Measurements from ENCODE around the gene SH2D3A.
"Not testable (repeated sequence)": the region's sequence is repeated elsewhere in the genome, so short reads cannot be mapped to it uniquely, and the experiment has no call there.

Gene SH2D3A

DNA sequence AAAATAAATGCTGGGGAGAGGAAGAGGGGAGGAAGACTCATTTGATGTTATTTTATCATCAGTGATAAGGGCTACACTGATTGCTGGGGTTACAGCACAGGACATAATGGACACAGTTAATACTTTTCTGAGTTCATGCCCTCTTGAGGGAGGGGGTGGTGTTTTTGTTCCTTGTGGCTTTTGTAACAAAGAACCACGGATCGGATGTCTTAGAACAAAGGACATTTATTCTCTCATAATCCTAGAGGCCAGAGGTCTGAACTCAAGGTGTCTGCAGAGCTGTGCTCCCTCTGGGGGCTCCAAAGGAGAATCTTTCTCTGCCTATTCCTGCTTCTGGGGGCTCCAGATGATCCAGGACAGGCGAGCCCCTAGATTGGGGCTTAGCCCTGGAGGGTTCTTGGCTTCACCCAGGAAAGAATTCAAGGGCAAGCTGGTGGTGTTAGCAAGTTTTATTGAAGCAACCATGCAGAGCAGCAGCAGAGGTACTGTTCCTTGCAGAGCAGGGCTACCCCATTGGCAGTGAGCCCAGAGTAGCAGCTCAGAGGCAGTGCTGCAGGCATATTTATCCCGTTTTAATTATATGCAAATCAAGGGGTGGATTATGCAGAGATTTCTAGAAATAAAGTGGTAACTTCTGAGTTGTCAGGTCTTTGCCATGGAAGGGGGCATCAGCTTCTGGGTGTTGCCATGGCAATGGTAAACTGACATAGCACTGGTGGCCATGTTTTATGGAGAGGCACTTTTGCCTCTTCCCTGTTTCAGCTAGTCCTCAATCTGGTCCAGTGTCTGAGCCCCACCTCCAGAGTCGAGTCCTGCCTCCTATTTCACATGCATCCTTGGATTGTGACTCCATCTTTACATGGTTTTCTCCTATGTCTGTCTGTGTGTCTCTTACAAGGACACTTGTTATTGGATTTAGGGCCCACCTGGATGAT lies 23.2 kb upstream of the SH2D3A start:
- no peak for DNase-seq (ENCODE audit: low read depth)

DNA sequence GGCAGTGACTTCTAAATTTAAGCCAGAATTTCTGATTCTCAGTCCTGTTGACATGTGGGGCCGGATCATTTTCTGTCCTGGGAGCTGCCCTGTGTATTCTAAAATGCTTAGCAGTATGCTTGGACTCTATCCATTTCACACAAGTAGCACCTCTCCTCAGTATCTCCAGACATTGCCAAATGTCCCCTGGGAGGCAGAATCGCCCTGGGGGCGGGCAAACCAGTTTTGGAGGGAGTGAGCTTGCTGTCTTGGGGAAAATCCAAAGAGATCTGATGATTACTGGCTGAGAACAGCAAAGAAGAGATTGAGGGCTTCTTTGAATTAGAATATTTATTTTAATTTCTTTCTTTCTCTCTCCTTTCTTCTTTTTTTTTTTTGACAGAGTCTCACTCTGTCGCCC lies 21.7 kb upstream of the SH2D3A start:
- DNase-seq (ENCODE audit: low read depth), result no peak

DNA sequence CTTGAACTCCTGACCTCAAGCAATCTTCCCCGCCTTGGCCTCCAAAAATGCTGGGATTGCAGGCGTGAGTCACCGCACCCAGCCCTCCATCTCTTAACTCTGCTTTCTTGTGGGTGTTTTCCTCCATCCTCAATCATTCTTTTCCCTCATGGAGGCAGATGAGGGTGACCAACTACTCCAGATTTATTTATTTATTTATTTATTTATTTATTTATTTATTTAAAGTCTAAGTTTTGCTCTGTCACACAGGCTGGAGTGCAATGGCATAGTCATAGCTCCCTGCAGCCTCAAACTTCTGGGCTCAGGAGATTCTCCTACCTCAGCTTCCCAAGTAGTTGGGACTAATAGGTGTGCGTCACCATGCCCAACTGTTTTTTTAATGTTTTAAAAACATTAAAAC lies 20.2 kb upstream of the SH2D3A start:
- DNase-seq (ENCODE audit: low read depth), result no peak

DNA sequence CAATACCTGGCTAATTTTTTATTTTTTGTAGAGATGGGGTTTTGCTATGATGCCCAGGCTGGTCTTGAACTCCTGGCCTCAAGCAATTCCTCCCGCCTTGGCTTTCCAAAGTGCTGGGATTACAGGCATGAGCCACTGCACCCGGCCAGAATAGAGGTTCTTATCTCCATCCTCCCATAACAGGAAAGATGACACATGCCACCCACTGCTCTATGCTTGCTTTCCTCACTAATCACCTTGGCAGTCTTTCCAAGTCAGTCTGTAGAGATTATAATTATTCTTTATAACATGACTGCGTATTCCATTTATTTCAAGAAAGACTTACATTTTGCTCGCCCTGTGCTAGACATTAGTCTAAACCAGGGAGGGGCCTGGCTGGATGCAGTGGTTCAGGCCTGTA lies 12.0 kb upstream of the SH2D3A start:
- DNase-seq (ENCODE audit: low read depth), result no peak

DNA sequence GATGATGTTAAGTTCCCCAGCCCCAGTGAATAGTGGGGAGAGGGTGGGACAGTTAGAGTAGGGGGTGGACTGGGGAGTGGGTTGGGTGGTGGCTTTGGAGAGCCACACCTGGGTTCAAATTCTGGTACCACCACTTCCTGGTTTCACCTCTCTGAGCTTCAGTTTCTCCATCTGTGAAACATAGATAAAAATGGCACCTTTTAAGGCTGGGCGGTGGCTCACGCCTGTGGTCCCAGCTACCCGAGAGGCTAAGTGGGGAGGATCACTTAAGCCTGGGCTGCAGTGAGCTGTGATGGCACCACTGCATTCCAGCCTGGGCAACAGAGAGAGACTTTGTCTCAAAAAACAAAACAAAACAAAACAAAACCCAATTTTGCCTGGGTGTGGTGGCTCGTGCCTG lies 11.2 kb upstream of the SH2D3A start:
- no peak for DNase-seq (ENCODE audit: low read depth)

DNA sequence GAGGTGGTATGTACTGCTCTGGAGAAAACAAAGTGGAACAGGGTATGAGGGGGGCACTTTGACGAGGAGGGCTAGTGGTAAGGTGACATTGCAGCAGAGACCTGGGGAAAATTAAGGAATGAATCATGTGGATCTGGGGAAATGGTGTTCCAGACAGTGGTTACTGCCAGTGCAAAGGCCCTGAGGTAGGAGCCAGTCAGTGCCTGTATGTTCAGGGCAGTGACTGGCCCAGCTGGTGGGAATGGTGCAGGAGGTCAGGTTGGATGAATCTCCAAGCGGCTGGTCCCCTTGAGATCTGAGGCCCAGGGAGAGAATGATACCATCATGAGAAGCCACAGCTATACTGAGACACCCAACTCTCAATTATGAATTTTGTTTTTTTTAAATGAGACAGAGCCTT lies 10.2 kb upstream of the SH2D3A start:
- DNase-seq (ENCODE audit: low read depth), result no peak

DNA sequence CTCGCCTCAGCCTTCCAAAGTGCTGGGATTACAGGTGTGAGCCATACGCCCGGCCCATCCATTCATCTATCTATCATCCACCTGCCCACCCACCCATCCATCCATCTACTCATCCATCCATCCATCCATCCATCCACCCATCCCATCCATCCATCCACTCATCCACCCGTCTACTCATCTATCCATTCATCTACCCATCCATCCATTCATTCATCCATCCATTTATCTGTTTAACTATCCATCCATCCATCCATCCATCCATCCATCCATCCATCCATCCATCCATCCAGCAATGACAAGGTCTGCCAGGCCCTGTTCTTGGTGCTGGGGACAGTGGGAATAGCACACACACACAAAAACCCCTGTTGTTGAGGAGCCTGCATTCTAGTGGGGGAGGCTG lies 9.8 kb upstream of the SH2D3A start:
- DNase-seq (ENCODE audit: low read depth), result no peak

DNA sequence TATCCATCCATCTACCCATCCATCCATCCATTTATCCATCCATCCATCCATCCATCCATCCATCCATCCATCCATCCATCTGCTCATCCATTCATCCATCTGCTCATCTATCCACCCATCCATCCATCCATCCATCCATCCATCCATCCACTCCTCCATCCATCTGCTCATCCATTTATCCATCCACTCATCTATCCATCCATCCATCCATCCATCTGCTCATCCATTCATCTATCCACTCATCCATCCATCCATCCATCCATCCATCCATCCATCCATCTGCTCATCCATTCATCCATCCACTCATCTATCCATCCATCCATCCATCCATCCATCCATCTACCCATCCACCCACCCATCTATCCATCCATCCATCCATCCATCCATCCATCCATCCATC lies 8.8 kb upstream of the SH2D3A start:
- not testable (repeated sequence) for DNase-seq (ENCODE audit: low read depth)

DNA sequence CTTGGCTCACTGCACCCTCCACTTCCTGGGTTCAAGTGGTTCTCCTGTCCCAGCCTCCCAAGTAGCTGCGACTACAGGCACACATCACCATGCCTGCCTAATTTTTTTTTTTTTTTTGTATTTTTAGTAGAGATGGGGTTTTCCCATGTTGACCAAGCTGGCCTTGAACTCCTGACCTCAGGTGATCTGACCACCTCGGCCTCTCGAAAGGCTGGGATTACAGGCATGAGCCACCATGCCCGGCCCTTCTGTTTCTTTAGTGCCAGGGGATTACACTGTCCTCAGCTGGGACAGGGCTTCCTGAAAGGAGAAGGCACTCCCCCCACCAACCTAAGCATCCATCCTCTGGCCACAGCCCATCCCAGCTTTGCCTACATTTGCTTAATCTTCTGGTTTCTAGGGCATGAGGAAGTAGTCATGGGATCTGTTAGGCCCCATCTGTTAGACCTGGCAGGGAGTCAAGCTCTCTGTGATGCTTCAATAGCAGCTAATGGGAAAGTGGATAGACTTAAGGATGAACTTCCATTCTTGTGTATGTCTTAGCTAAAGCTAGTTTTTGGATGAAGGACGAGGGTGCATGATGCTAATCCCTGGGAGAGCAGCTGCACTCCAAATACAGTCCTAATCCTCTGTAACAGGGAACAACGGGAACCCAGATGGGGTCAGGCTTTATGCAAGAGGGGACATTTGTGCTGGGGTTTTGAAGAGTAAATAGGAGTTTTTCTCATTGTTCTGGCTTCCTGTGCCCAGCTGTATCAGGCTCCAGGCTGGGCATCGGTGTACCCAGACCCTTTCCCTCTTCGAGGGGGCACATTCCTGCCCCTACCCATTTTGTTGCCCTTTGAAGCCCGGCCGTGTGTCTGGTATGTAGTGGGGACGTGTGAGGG lies 7.8 kb upstream of the SH2D3A start:
- no peak for DNase-seq (ENCODE audit: low read depth)

DNA sequence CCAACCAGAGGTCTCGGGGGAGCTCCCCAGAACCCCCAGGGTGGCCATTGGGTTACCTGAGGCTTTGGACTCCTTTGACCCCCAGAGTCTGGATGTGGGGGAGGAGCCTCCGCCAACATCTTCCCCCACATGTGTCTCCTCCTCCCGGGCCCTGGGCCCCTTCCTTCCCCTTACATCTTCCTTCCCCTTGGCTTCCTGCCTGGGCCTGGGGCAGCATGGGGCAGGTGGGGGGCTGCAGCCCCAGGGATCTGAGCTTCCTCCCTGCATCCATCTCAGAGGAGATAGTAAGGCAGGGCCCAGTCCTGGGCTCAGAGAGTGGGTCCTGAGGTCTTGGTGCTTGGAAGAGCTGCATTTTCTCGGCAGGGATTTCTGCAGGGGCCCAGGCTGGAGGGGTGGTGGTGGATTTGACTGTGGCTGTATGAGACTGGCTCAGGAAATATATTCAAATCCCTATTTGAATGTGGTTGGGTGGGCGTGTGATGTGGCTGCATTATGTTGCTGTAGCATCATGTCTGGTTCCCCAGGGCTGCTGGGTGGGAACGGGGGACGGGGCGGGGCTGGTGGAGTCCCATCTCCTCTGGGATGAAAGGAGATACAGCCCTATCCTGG lies 6.2 kb upstream of the SH2D3A start:
- DNase-seq (ENCODE audit: low read depth), result no peak

DNA sequence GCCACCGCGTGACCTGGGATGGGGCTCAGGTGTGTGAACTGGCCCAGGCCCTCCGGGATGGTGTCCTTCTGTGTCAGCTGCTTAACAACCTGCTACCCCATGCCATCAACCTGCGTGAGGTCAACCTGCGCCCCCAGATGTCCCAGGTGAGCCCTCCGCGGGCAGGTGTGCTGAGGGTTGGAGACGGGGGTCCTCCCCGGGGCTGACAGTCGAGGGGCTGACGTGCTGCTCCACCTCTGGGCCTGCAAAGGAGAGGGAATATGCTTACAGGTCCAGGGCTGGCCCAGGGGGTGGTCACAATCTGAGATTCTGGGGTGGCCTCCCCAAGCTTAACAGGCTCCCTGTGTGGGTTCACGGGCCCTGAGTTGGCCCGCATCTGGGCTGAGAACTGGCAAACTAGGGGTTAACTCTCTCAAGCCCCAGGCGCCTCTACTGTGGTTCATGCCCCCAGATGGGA lies 5.7 kb upstream of the SH2D3A start:
- no peak for DNase-seq (ENCODE audit: low read depth)

DNA sequence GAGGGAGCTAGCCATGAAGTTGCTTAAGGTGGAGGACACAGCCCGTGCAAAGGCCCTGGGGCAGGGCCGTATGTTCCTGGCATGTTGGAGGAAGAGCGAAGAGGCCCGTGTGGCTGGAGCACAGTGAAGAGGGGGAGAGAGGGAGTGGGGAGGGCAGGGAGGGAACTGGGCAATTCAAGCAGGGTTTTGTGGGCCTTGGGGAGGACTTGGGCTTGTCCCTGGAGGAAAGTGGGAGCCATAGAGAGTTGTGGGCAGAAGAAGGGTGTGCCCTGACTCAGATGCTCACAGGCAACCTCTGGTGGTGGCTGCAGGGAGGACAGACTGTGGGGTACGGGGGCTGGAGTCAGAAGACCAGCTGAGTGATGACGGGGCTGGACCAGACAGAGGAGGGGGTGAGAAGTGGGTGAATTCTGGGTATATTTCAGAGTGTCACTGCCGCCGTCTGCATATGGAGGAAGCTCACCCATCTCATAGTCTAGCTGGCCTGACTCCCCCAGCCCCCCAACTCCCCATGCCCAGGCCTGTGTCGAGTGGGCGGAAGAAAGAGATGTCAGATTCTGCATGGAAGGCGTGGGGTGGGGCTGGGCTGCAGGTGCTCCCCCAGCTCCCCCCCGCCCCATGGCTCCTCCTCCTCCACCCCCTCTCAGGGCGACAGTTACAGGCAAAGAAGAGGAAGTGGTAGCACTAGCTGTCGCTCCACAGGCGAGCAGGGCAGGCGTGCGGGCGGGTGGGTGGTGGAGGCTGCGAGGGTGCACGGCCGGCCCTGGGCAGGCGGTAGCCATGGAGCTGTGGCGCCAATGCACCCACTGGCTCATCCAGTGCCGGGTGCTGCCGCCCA lies 5.0 kb upstream of the SH2D3A start, which contains the start of gene VAV1:
Gene VAV1, plus strand, starts transcription at position 681 of the 838 bp plus-strand sequence. Its CDS starts 100 bp downstream, at position 781.
- no peak for DNase-seq (ENCODE audit: low read depth)

DNA sequence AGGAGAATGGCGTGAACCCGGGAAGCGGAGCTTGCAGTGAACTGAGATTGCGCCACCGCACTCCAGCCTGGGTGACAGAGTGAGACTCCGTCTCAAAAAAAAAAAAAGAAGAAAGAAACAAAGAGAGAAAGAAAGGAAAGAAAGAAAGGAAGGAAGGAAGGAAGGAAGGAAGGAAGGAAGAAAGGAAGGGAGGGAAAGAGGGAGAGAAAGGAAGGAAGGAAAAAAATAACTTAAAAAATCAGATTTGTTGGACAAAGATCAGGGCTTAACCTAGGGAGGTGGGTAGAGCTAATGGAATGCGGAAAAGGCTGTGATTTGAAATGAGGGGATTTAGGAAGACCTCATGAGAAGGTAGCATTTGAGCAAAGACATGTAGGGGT lies 4.4 kb upstream of the SH2D3A start:
- not testable (repeated sequence) for DNase-seq (ENCODE audit: low read depth)

DNA sequence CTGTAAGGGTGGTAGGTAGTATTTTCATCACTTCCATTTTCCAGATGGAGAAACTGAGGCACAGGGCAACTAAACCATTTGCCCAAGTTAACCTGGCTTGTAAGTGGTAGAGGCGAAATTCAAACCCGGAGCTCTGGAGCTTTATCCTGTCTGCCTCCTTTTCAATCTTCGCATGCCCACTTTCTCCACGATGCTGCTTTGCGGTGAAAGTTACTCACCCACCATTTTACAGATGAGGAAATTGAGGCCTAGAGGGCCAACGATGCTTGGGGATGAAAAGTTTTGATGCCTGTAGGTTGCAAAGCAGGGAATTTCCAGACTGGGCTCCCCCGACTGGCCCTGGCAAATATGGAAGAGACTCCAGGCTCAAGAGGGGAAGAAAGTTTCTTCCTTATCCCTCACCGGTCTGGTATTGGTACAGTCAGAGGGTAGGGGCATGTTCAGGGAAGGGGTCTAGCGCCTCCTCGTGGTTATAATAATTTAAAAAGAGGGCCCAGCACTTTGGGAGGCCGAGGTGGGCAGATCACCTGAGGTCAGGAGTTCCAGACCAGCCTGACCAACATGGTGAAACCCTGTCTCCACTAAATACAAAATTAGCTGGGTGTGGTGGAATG lies 1.9 kb upstream of the SH2D3A start:
- DNase-seq (ENCODE audit: low read depth), result no peak

DNA sequence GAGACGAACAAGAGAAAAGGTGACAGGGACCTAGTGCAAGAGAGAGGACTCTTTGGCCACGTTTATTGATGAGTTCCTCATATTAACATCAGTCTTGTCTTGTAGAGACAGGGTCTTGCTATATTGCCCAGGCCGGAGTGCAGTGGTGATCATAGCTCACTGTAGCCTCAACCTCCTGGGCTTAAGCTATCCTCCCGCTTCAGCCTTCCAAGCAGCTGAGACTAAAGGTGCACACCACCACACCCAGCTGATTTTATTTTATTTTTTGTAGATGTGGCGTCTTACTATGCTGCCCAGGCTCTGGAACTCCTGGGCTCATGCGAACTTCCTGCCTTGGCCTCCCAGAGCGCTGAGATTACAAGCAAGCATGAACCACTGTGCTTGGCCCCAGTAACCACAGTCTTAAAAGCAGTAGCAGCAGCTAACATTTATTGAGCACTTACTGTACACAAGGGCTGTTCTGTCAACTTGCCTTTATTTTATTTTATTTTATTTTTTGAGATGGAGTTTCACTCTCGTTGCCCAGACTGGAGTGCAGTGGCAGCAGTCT lies 1.1 kb upstream of the SH2D3A start:
- DNase-seq (ENCODE audit: low read depth), result no peak

DNA sequence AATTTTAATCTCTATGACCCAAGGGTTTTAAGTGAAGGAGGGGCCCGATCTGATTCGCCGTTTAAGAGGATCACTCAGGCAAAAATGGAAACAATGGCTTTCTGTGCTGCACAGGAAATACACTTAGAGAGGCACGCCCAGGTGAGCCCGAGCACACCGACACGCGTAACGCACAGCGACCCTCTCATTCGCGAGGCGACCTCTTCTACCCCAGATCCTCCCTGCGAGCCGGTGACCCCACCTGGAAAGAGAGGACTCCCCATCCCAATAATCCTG lies 216 bp downstream of the SH2D3A start:
- no peak for DNase-seq (ENCODE audit: low read depth)

DNA sequence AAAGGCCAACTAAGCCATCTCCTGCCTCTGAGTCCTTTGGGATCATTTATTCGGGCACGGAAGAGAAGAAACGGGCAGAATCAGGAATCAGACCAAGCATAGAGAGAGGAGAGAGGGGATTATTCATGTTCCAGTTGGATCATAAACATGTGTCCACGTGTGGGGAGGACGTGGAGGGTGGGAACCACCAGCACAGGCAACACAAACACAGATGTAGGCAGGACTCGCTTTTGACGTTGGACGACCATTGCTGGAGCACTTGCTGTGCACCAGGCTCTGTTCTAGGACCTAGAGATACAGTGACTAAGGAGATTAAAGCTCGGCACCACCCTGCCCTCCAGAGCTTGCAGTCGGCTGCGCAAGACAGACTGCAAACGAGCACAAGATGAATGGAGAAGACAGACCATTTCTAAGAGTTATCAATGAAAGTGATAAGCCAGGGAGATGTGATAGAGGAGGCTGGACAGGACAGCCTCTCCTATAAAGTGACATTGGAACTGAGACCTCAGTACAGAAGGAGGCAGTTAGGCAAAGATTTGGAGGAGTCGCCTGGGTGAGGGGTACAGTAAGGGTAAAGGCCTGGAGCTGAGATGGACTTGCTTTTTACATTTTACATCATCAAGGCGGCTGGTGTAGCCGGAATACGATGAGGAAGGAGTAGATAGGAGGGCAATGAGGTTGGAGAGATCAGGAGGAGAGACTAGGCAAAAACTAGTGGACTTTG lies 716 bp downstream of the SH2D3A start:
- no peak for DNase-seq (ENCODE audit: low read depth)

DNA sequence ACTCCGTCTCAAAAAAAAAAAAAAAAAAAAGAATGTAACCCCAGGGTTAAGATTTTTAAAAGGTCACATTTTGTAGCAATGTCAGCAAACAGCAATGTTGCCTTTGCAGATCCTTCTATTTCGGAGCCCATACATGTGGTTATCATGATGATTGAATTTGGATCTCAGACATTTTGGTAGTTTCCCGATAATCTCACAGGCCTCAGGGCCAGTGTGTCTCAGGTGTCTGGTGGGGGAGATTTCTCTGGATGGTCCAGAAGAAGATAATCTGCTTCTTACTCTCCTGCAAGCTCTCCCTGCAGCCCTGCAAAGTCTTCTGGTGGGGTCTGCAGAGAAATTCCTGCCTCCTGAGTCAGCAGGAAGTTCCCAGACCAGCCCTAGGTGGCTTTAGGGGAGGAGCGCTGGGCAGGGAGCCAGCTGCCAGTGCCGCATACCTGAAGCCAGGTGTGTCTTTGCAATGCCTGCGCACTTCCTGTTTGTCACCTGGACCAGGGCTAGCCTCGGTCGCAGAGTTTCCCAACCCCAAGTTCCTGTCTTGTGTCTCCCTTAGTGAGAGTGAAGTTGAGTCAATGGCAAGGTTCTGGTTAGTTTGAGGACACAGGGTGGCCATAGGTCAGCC lies 1.4 kb downstream of the SH2D3A start:
- DNase-seq (ENCODE audit: low read depth), result no peak

DNA sequence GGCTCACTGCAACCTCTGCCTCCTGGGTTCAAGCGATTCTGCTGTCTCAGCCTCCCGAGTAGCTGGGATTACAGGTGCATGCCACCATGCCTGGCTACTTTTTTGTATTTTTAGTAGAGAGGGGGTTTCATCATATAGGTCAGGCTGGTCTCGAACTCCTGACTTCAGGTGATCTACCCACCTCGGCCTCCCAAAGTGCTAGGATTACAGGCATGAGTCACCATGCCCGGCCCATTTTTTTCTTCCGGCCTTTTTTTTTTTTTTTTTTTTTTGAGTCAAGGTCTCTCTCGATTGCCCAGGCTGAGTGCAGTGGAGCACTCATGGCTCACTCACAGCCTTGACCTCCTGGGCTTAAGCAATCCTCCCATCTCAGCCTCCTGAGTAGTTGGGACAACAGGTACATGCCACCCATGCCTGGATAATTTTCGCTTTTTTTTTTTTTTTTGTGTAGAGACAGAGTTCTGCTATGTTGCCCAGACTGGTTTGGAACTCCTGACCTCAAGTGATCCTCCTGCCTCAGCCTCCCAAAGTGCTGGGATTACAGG lies 4.9 kb downstream of the SH2D3A start:
- not testable (repeated sequence) for DNase-seq (ENCODE audit: low read depth)

Measured in HS-5 (cell line).